ENCODE results near the gene WDR1. TPM values are rescaled to one million over a fixed set of nuclear protein-coding genes. Genes with fewer than 3 reads are reported as not detected.
A peak's percentile ranks its signal among the peaks of the same experiment; 100 is the strongest.

WDR1 gene
- total and polyA plus RNA-seq, 8 donors = 30.0 to 102 (median 57.7) TPM

GRCh38 chr4:10050261-10050661, 66.3 kb downstream of the WDR1 start:
- no peaks in the 10 kb centered on the region for H3K36me3 ChIP-seq
- FAIRE-seq (no peak), ATAC-seq (peak; percentile 35 to 78 (median 65)), DNase-seq (no peak)
- TF ChIP-seq, protein P1, sequence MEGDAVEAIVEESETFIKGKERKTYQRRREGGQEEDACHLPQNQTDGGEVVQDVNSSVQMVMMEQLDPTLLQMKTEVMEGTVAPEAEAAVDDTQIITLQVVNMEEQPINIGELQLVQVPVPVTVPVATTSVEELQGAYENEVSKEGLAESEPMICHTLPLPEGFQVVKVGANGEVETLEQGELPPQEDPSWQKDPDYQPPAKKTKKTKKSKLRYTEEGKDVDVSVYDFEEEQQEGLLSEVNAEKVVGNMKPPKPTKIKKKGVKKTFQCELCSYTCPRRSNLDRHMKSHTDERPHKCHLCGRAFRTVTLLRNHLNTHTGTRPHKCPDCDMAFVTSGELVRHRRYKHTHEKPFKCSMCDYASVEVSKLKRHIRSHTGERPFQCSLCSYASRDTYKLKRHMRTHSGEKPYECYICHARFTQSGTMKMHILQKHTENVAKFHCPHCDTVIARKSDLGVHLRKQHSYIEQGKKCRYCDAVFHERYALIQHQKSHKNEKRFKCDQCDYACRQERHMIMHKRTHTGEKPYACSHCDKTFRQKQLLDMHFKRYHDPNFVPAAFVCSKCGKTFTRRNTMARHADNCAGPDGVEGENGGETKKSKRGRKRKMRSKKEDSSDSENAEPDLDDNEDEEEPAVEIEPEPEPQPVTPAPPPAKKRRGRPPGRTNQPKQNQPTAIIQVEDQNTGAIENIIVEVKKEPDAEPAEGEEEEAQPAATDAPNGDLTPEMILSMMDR (IDR thresholded peaks at IDR 0.05) = no peak
- no peaks in the 10 kb centered on the region for H3K27me3 ChIP-seq
- no peaks in the 10 kb centered on the region for H3K9me3 ChIP-seq
- intact Hi-C loops (cut with DNase I) = no loop called here
- no peak overlapping the region for H3K4me3 ChIP-seq
- H3K27ac ChIP-seq = peak overlapping the region in 2 of 4 donors; percentile 39 to 41
- 48 to 50% methylated on average over 3 of the region's 3 CpGs for WGBS, 2 donors
- H3K4me1 ChIP-seq = peaks cover 0 to 4% (median 0%) of the 10 kb centered on the region in 3 donors

GRCh38 chr4:10048941-10049697, 67.5 kb downstream of the WDR1 start:
- FAIRE-seq = no peak
- TF ChIP-seq, protein P1 (IDR thresholded peaks at IDR 0.05) = no peak

DNA sequence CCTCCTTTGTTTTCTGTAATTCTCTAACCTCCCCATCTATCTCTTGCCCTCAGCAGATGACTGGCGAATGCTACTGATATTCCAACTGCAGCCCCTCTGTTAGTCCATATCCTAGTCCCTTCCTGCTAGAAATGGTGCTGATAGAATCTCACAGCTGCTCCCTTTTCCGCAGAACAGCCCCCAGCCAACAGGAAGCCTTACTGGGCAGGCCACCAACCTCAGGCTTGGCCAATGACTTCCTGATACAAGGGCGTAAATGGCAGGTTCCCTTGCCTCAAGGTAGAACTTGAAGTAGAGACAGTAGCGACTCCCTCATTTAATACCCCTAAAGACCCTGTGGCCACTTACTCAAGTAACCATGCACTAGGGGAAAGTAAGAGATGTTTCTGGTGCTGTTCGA, 68.6 kb downstream of the WDR1 start:
- intact Hi-C loops (cut with DNase I) = no loop called here
- 76 to 88% methylated on average over 5 of the region's 5 CpGs for WGBS, 2 donors
- peaks cover 0 to 4% (median 0%) of the 10 kb centered on the region in 3 donors for H3K4me1 ChIP-seq
- H3K36me3 ChIP-seq = no peaks in the 10 kb centered on the region
- TF ChIP-seq, protein P1 (IDR thresholded peaks at IDR 0.05) = no peak
- H3K4me3 ChIP-seq = no peak overlapping the region
- no peak for FAIRE-seq
- ATAC-seq = no peak
- no peaks in the 10 kb centered on the region for H3K27me3 ChIP-seq
- DNase-seq = no peak
- H3K27ac ChIP-seq = no peak overlapping the region
- no peaks in the 10 kb centered on the region for H3K9me3 ChIP-seq

More at GRCh38 chr4:10048941-10049697, 67.5 kb downstream of the WDR1 start:
- Histone ChIP-seq H3K9me3 (no peaks in the 10 kb centered on the region), H3K27ac (peak overlapping the region in 2 of 4 donors; percentile 22 to 41), H3K4me3 (no peak overlapping the region), H3K27me3 (no peaks in the 10 kb centered on the region), H3K36me3 (no peaks in the 10 kb centered on the region), H3K4me1 (peaks cover 0 to 4% (median 0%) of the 10 kb centered on the region in 3 donors)
- DNase-seq = no peak
- 43 to 45% methylated on average over 4 of the region's 4 CpGs for WGBS, 2 donors
- peak in 2 of 4 donors; percentile 36 to 56 for ATAC-seq
- intact Hi-C loops (cut with DNase I) = no loop called here

GRCh38 chr4:10046471-10046870, 70.1 kb downstream of the WDR1 start:
- intact Hi-C loops (cut with DNase I) = no loop called here
- H3K36me3 ChIP-seq = no peaks in the 10 kb centered on the region
- ATAC-seq (no peak), DNase-seq (no peak), FAIRE-seq (no peak)
- H3K27me3 ChIP-seq = no peaks in the 10 kb centered on the region
- no peaks in the 10 kb centered on the region for H3K9me3 ChIP-seq
- TF ChIP-seq, protein P1 (IDR thresholded peaks at IDR 0.05) = no peak
- WGBS, 2 donors = 63 to 71% methylated on average over 3 of the region's 3 CpGs
- peaks cover 0 to 4% (median 0%) of the 10 kb centered on the region in 3 donors for H3K4me1 ChIP-seq
- H3K27ac ChIP-seq = no peak overlapping the region
- no peak overlapping the region for H3K4me3 ChIP-seq

DNA sequence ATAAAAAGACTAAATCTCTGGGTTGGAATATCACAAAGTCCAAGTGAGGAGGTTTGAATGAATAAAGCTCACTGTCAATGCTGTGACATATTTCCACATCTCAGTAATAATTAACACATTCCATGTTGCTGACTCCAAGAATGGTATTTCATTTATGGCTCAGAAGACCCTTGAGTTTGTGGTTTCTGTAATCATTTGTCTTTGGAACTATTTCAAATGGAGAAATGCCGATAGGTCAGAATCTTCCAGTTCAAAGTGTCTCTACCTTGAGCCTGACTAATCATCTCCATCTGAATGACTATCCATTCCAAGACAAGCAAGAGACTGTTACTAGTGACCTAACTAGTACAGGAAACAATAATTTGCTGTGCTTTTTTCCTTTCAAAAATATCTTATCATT, 71.1 kb downstream of the WDR1 start:
- H3K4me1 ChIP-seq = peaks cover 0 to 4% (median 0%) of the 10 kb centered on the region in 3 donors
- H3K4me3 ChIP-seq = no peak overlapping the region
- H3K27ac ChIP-seq = peak overlapping the region in 3 of 4 donors; percentile 30 to 44 (median 31)
- TF ChIP-seq, protein P1 (IDR thresholded peaks at IDR 0.05) = no peak
- no peaks in the 10 kb centered on the region for H3K36me3 ChIP-seq
- DNase-seq = no peak
- intact Hi-C loops (cut with DNase I) = no loop called here
- WGBS, 2 donors = 20 to 33% methylated on average over 1 of the region's 1 CpG
- ATAC-seq = peak in 3 of 4 donors; percentile 46 to 78 (median 49)
- no peaks in the 10 kb centered on the region for H3K27me3 ChIP-seq
- no peak for FAIRE-seq
- no peaks in the 10 kb centered on the region for H3K9me3 ChIP-seq
